Measurements from ENCODE around the gene FLNB.

FLNB gene

GRCh38 chr3:58122936-58123700, 114.9 kb downstream of the FLNB start:
- TF ChIP-seq CTCF (tag by site-specific recombination; IDR thresholded peaks at IDR 0.05) = no peak
- POLR2A ChIA-PET = no interaction called here
- CTCF ChIA-PET = no interaction called here

GRCh38 chr3:58124387-58124786, 116.2 kb downstream of the FLNB start:
- ChIA-PET CTCF (no interaction called here), POLR2A (no interaction called here)
- Histone ChIP-seq H3K4me1 (ENCODE audit: control insufficient read depth, insufficient read depth, low read length) (no peaks in the 10 kb centered on the region), H3K4me3 (ENCODE audit: low read depth, low read length) (no peak overlapping the region), H3K27ac (ENCODE audit: extremely low read depth, low read depth, low read length) (no peak overlapping the region), H3K9me3 (ENCODE audit: control insufficient read depth, insufficient read depth, low read depth, low read length) (no peaks in the 10 kb centered on the region), H3K36me3 (ENCODE audit: control insufficient read depth in 2 of 2, insufficient read depth in 1 of 2, low read length in 2 of 2) (peaks cover 7 to 90% of the 10 kb centered on the region in 2 experiments; a peak in 2 of 3 replicates)
- TF ChIP-seq ZNF426 (tag by site-specific recombination; IDR thresholded peaks at IDR 0.05) (no peak), ZNF664 (tag by site-specific recombination; IDR thresholded peaks at IDR 0.05) (no peak), ZNF530 (tag by site-specific recombination; IDR thresholded peaks at IDR 0.05; ENCODE audit: low read depth) (no peak), ZSCAN16 (tag by site-specific recombination; IDR thresholded peaks at IDR 0.05) (no peak), ZBTB1 (tag by site-specific recombination; IDR thresholded peaks at IDR 0.05) (no peak), ZNF19 (tag by site-specific recombination; IDR thresholded peaks at IDR 0.05; ENCODE audit: low read depth) (no peak), ZNF501 (tag by site-specific recombination; IDR thresholded peaks at IDR 0.05) (no peak), ZNF202 (tag by site-specific recombination; IDR thresholded peaks at IDR 0.05; ENCODE audit: borderline replicate concordance) (no peak), ZNF121 (tag by site-specific recombination; IDR thresholded peaks at IDR 0.05) (no peak), PRDM2 (tag by site-specific recombination; IDR thresholded peaks at IDR 0.05; ENCODE audit: borderline replicate concordance) (no peak), ZNF654 (tag by site-specific recombination; IDR thresholded peaks at IDR 0.05; ENCODE audit: low read depth) (no peak), ZBTB20 (tag by site-specific recombination; IDR thresholded peaks at IDR 0.05) (no peak), IKZF3 (tag by site-specific recombination; IDR thresholded peaks at IDR 0.05) (no peak)
- TF ChIP-seq, protein P1, sequence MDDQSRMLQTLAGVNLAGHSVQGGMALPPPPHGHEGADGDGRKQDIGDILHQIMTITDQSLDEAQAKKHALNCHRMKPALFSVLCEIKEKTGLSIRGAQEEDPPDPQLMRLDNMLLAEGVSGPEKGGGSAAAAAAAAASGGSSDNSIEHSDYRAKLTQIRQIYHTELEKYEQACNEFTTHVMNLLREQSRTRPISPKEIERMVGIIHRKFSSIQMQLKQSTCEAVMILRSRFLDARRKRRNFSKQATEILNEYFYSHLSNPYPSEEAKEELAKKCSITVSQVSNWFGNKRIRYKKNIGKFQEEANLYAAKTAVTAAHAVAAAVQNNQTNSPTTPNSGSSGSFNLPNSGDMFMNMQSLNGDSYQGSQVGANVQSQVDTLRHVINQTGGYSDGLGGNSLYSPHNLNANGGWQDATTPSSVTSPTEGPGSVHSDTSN (CRISPR knock-in tag; IDR thresholded peaks at IDR 0.05) = no peak
- TF ChIP-seq, protein P2, sequence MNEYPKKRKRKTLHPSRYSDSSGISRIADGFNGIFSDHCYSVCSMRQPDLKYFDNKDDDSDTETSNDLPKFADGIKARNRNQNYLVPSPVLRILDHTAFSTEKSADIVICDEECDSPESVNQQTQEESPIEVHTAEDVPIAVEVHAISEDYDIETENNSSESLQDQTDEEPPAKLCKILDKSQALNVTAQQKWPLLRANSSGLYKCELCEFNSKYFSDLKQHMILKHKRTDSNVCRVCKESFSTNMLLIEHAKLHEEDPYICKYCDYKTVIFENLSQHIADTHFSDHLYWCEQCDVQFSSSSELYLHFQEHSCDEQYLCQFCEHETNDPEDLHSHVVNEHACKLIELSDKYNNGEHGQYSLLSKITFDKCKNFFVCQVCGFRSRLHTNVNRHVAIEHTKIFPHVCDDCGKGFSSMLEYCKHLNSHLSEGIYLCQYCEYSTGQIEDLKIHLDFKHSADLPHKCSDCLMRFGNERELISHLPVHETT (tag by site-specific recombination; IDR thresholded peaks at IDR 0.05) = no peak

More at GRCh38 chr3:58122936-58123700, 114.9 kb downstream of the FLNB start:
- Histone ChIP-seq H3K4me3 (ENCODE audit: low read depth, low read length) (no peak overlapping the region), H3K9me3 (ENCODE audit: control insufficient read depth, insufficient read depth, low read depth, low read length) (no peaks in the 10 kb centered on the region), H3K4me1 (ENCODE audit: control insufficient read depth, insufficient read depth, low read length) (no peaks in the 10 kb centered on the region), H3K36me3 (ENCODE audit: control insufficient read depth in 2 of 2, insufficient read depth in 1 of 2, low read length in 2 of 2) (peaks cover 7 to 91% of the 10 kb centered on the region in 2 experiments; a peak in 2 of 3 replicates), H3K27ac (ENCODE audit: extremely low read depth, low read depth, low read length) (no peak overlapping the region)

Data from HEK293 (cell line).